HG03280 (cell line): ENCODE results near the gene GNPTAB.
A peak's percentile ranks its signal among the peaks of the same experiment; 100 is the strongest.
"Not testable (repeated sequence)": the region's sequence is repeated elsewhere in the genome, so short reads cannot be mapped to it uniquely, and the experiment has no call there.

Source experiments
- ATAC-seq: cut with Tn5 transposase; IDR thresholded peaks from one replicate; pipeline ENCODE4 v1.9.1; 2021; ENCODE audit warnings: mild to moderate bottlenecking, moderate library complexity; ENCODE audit not compliant: unreplicated experiment

GNPTAB gene

GRCh38 chr12:101854747-101855146 is 24.0 kb upstream of the GNPTAB start:
- ATAC-seq = no peak

GRCh38 chr12:101852998-101853397 is 22.2 kb upstream of the GNPTAB start:
- no peak for ATAC-seq

- no peak for ATAC-seq
These were observed 19.4 kb upstream of the GNPTAB start for GRCh38 chr12:101850199-101850598.

- no peak for ATAC-seq
These were observed 16.6 kb upstream of the GNPTAB start for GRCh38 chr12:101847325-101847724.

- ATAC-seq = no peak
These were observed 14.5 kb upstream of the GNPTAB start for GRCh38 chr12:101845137-101845711.

- no peak for ATAC-seq
These were observed 10.3 kb upstream of the GNPTAB start for GRCh38 chr12:101841069-101841468.

GRCh38 chr12:101839324-101840283 is 8.8 kb upstream of the GNPTAB start:
- peak; percentile 64 for ATAC-seq

GRCh38 chr12:101838628-101839323 is 8.0 kb upstream of the GNPTAB start:
- no peak for ATAC-seq

- no peak for ATAC-seq
These were observed 1.3 kb upstream of the GNPTAB start for GRCh38 chr12:101832030-101832429.

- no peak for ATAC-seq
These were observed 956 bp downstream of the GNPTAB start for GRCh38 chr12:101829639-101830366.

GRCh38 chr12:101828463-101829196 is 2.1 kb downstream of the GNPTAB start:
- ATAC-seq = no peak

GRCh38 chr12:101826766-101827368 is 3.9 kb downstream of the GNPTAB start:
- ATAC-seq = no peak

- no peak for ATAC-seq
These were observed 5.9 kb downstream of the GNPTAB start for GRCh38 chr12:101824831-101825230.

GRCh38 chr12:101823891-101824290 is 6.9 kb downstream of the GNPTAB start:
- peak; percentile 65 for ATAC-seq

GRCh38 chr12:101823039-101823438 is 7.7 kb downstream of the GNPTAB start:
- no peak for ATAC-seq

GRCh38 chr12:101819467-101819866 is 11.3 kb downstream of the GNPTAB start:
- peak; percentile 62 for ATAC-seq

- ATAC-seq = not testable (repeated sequence)
These were observed 12.1 kb downstream of the GNPTAB start for GRCh38 chr12:101818689-101819088.

GRCh38 chr12:101813117-101813516 is 17.6 kb downstream of the GNPTAB start:
- ATAC-seq = no peak

GRCh38 chr12:101812716-101813115 is 18.0 kb downstream of the GNPTAB start:
- ATAC-seq = not testable (repeated sequence)

- not testable (repeated sequence) for ATAC-seq
These were observed 19.4 kb downstream of the GNPTAB start for GRCh38 chr12:101811342-101811741.
